HG02870 (cell line): ENCODE results near the gene DONSON.
A peak's percentile ranks its signal among the peaks of the same experiment; 100 is the strongest.
"Not testable (repeated sequence)": the region's sequence is repeated elsewhere in the genome, so short reads cannot be mapped to it uniquely, and the experiment has no call there.

Source experiments
- ATAC-seq: cut with Tn5 transposase; IDR thresholded peaks from one replicate; pipeline ENCODE4 v1.9.1; 2021; ENCODE audit warnings: mild to moderate bottlenecking, moderate library complexity; ENCODE audit not compliant: unreplicated experiment

The DONSON gene

GRCh38 chr21:33588485-33589335, at the start of gene DONSON:
Gene DONSON, minus strand, starts transcription at chr21:33588684. Its CDS starts 43 bp downstream, at chr21:33588641.
- peak; percentile 84 for ATAC-seq

- no peak for ATAC-seq
Observed at GRCh38 chr21:33634254-33634653, 45.8 kb upstream of the DONSON start.

- ATAC-seq = not testable (repeated sequence)
Observed at GRCh38 chr21:33626151-33626550, 37.7 kb upstream of the DONSON start.

DNA sequence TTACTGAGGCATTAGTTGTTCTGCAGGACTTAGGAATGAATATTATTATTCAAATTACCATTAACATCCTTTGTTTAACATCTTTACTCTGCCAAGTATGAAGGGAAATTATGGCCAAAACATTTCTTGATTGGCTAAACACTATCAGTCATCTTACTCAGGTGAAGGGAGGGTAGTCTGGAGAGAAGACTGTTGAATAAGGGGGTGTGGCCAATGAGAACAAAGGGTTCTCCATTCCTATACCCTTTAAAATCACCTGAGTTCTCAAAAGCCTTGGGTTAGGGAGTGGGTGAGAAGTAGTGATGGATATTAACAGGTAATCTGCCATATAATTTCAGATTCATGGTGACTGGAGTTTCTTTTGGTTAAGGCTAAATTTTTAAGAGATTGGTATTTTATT, 33.8 kb upstream of the DONSON start:
- no peak for ATAC-seq

GRCh38 chr21:33619726-33620125, 31.2 kb upstream of the DONSON start:
- no peak for ATAC-seq

DNA sequence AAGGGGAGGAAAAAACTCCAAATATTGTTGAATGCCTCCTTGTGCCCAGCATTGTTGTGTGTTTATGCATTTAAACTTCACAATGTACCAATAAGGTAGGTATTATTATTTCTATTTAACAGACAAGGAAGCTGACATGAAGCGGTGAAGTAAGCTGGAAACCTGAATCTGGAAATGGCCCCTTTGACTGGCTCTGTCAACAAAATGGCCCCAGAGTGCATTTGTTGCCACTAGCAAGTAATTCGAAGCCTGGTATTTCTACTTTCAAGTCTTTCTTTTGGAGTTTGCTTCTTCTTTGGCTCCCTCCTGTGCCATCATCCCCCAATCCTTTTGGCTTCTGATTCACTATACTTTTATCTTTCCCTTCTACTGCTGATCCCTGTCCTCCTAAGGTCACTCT, 29.9 kb upstream of the DONSON start:
- ATAC-seq = no peak

GRCh38 chr21:33617565-33617964, 29.1 kb upstream of the DONSON start:
- ATAC-seq = not testable (repeated sequence)

GRCh38 chr21:33611006-33611744, 22.7 kb upstream of the DONSON start:
- ATAC-seq = no peak

- ATAC-seq = no peak
Observed at GRCh38 chr21:33608559-33608958, 20.1 kb upstream of the DONSON start.

DNA sequence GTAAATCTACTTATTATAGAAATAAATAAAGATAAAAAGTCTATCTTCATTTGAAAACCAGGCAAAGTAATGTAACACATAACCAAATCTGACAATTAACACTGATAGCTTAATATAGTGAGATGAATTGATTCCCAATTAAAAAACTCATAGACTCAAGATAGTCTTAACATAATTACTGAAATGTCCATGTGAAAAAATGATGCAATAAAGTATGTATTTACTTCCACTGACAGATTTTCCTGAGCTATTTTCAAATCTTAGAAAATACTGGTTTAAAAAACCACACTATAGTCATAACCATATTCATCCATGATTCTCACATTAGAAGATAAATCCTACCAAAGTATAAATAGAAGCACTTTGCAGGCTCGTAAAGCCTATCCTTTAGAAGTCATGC, 9.6 kb upstream of the DONSON start:
- ATAC-seq = no peak

- peak; percentile 40 for ATAC-seq
Observed at GRCh38 chr21:33587792-33588484, 546 bp downstream of the DONSON start.

DNA sequence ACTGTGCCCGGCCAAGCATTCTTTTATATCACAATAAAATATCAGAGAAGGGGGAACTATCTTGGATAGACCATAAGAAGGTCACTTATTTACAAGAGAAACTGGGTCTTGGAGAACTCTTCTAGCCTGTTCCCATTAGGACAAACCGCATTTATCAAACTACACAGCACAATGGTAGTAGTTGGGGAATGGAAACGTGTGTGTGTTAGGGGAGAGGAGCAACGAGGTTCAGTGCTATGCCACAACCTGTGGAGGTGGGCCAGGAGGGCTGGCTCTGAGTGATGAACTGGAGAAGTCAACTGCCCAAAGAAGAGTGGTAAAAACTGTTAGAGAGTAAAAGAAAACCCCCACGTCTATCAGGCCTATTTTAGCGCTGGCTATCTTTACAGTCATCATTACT, 1.6 kb downstream of the DONSON start:
- ATAC-seq = no peak

DNA sequence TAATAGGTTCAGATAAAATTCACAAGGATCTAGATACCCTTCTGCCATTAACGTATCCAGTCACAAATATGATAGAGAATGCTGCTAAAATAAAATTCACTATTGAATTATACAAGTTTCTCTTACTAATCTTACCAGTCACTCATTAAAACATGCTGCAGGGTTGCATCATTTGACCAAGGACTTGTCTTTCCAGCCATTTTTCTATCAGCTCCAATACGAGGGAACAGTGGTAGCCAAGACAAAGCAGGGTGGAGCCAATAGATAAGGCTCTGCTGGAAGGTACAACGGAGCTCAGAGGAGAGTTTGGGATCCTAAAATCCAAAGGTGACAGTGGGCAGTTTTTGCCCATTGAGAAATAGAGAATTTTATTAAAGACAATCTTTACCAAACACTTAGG, 4.0 kb downstream of the DONSON start:
- ATAC-seq = no peak

DNA sequence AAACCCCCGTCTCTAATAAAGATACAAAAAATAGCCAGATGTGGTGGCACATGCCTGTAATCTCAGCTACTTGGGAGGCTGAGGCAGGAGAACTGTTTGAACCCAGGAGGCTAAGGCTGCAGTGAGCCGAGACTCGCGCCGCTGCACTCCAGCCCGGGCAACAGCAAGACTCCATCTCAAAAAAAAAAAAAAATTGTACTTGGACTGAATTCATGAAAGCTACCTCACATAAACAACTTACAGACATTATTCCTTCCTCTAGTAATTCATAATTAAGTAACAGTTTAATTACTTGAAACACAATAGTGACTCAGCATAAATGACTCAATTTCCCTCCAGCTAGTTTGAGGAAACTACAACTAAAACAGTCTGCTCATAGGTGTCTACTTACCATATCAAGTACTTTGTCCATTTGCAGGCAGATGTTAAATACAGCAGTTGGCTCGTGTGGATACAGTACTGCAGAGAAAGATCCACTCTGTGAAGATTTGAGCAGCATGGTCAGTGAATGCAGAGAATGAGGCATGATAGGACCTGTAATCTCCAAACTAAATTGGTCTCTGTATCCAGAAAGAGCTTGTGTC, 9.4 kb downstream of the DONSON start:
- ATAC-seq = no peak

GRCh38 chr21:33578214-33578613, 10.3 kb downstream of the DONSON start:
- no peak for ATAC-seq

DNA sequence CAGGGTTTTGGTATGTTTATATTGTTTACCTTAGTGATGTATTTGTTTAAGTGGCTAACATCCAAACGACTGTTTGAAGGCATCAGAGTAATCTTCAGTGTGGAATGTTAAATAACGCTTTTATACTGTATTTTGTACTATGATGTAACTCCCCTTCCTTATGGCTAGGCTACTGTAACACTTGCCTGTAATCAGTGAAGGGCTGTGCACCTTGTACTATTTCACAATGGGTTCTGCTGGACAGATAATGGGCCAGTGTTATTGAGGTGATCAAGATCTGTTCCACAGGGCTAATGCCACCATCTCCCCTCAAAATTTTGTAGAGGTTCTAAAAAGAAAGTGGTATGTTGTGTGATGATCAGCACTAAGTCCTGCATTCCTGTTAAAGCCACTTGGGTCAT, 11.7 kb downstream of the DONSON start:
- ATAC-seq = not testable (repeated sequence)

DNA sequence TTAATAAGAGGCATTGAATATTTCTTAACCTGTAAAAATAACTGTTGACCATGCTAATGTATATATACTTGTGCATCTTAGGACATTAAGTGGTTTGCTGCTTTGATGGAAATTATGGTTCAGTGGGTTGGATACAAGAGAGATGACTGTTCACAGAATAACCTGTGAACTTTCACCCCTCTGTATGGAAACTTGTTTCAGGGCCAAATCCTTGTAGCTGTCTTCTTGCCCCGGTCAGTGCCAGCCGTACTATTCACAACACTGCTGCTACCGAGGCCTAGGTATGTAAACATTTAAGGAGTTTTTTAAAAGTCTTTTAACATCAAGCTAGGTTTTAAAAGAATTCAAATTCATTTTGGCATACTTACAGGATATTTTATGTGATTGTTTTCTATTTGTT, 16.1 kb downstream of the DONSON start:
- no peak for ATAC-seq

GRCh38 chr21:33569991-33570390, 18.5 kb downstream of the DONSON start:
- no peak for ATAC-seq

- ATAC-seq = no peak
Observed at GRCh38 chr21:33568448-33568847, 20.0 kb downstream of the DONSON start.

- ATAC-seq = no peak
Observed at GRCh38 chr21:33567914-33568313, 20.6 kb downstream of the DONSON start.

DNA sequence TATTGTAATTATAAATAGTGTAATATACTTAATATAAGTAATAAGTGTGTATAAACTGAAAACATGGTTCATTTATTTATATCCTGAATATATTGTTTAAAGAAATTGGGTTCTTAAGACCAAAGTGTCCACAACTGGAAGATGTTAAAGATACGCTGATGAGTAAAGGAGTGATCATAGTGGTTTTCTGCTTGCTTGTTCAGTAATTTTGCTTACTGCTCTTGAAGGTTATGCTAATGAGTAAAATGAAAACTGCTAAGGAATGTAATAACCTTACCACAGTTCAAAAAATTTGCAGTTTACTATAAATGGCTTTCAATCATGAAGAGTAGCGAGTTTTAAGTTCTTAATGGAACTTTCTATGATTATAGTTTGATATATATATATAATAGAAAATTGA, 22.0 kb downstream of the DONSON start:
- ATAC-seq = no peak
